Measurements from ENCODE around the gene PINK1. TPM values are rescaled to one million over a fixed set of nuclear protein-coding genes. Genes with fewer than 3 reads are reported as not detected.
"Not testable (repeated sequence)": the region's sequence is repeated elsewhere in the genome, so short reads cannot be mapped to it uniquely, and the experiment has no call there.

The PINK1 gene
- total RNA-seq, 1 donor from 2014 or later: 57.2 TPM

DNA sequence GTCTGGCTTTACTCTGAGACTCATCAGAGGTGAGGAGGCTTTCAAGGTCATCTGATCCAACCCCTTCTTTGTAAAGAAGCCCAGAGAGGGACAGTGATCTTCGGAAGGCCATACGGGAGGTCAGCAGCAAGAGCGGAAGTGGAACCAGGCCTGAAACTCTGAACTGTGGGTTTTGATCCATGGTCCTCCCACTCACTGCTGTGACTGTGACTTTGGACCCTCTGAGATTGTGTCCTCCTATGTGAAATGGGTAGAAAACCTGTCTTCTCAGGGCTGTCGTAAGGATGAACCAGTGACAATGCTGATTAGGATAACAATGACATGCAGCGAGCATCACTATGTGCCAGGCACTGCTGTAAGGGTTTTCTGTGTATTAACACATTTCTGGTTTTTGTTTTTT lies 37.7 kb downstream of the PINK1 start:
- intact Hi-C loops (cut with DNase I): no loop called here
- DNase-seq: no peak
- TF ChIP-seq, protein P1, sequence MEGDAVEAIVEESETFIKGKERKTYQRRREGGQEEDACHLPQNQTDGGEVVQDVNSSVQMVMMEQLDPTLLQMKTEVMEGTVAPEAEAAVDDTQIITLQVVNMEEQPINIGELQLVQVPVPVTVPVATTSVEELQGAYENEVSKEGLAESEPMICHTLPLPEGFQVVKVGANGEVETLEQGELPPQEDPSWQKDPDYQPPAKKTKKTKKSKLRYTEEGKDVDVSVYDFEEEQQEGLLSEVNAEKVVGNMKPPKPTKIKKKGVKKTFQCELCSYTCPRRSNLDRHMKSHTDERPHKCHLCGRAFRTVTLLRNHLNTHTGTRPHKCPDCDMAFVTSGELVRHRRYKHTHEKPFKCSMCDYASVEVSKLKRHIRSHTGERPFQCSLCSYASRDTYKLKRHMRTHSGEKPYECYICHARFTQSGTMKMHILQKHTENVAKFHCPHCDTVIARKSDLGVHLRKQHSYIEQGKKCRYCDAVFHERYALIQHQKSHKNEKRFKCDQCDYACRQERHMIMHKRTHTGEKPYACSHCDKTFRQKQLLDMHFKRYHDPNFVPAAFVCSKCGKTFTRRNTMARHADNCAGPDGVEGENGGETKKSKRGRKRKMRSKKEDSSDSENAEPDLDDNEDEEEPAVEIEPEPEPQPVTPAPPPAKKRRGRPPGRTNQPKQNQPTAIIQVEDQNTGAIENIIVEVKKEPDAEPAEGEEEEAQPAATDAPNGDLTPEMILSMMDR (IDR thresholded peaks at IDR 0.05): no peak
- Histone ChIP-seq H3K36me3 (no peaks in the 10 kb centered on the region), H3K4me3 (no peak overlapping the region), H3K4me1 (no peaks in the 10 kb centered on the region), H3K9me3 (no peaks in the 10 kb centered on the region), H3K27me3 (ENCODE audit: low read depth) (no peaks in the 10 kb centered on the region), H3K27ac (no peak overlapping the region)
- ATAC-seq: no peak

- no peaks in the 10 kb centered on the region for H3K27me3 ChIP-seq (ENCODE audit: low read depth)
- H3K4me3 ChIP-seq: no peak overlapping the region
- DNase-seq (no peak), ATAC-seq (no peak)
- H3K27ac ChIP-seq: no peak overlapping the region
- no peaks in the 10 kb centered on the region for H3K4me1 ChIP-seq
- H3K9me3 ChIP-seq: no peaks in the 10 kb centered on the region
- TF ChIP-seq, protein P1 (IDR thresholded peaks at IDR 0.05): no peak
- H3K36me3 ChIP-seq: no peaks in the 10 kb centered on the region
- intact Hi-C loops (cut with DNase I): no loop called here
These were observed 39.0 kb downstream of the PINK1 start for GRCh38 chr1:20672265-20672632.

GRCh38 chr1:20673626-20674025 lies 40.4 kb downstream of the PINK1 start:
- intact Hi-C loops (cut with DNase I); DNase-seq; H3K4me3 ChIP-seq; ATAC-seq; H3K9me3 ChIP-seq; H3K27ac ChIP-seq; H3K4me1 ChIP-seq; H3K27me3 ChIP-seq (ENCODE audit: low read depth); H3K36me3 ChIP-seq: not testable (repeated sequence)

- intact Hi-C loops (cut with DNase I): no loop called here
- Histone ChIP-seq H3K4me3 (no peak overlapping the region), H3K27ac (no peak overlapping the region), H3K27me3 (ENCODE audit: low read depth) (no peaks in the 10 kb centered on the region), H3K36me3 (no peaks in the 10 kb centered on the region), H3K9me3 (no peaks in the 10 kb centered on the region), H3K4me1 (no peaks in the 10 kb centered on the region)
- DNase-seq (no peak), ATAC-seq (no peak)
- TF ChIP-seq, protein P1 (IDR thresholded peaks at IDR 0.05): no peak
These were observed 45.3 kb downstream of the PINK1 start for GRCh38 chr1:20678599-20678998.

- no peak overlapping the region for H3K4me3 ChIP-seq
- no peaks in the 10 kb centered on the region for H3K27me3 ChIP-seq (ENCODE audit: low read depth)
- H3K36me3 ChIP-seq: no peaks in the 10 kb centered on the region
- ATAC-seq: no peak
- H3K9me3 ChIP-seq: no peaks in the 10 kb centered on the region
- peaks cover under 1% of the 10 kb centered on the region for H3K4me1 ChIP-seq
- no peak for DNase-seq
- intact Hi-C loops (cut with DNase I): no loop called here
- TF ChIP-seq, protein P1 (IDR thresholded peaks at IDR 0.05): no peak
- H3K27ac ChIP-seq: no peak overlapping the region
These were observed 47.0 kb downstream of the PINK1 start for GRCh38 chr1:20680269-20680668.

- Histone ChIP-seq H3K27me3 (ENCODE audit: low read depth) (no peaks in the 10 kb centered on the region), H3K27ac (no peak overlapping the region), H3K36me3 (no peaks in the 10 kb centered on the region), H3K4me3 (no peak overlapping the region), H3K4me1 (peaks cover 7% of the 10 kb centered on the region), H3K9me3 (no peaks in the 10 kb centered on the region)
- ATAC-seq: no peak
- intact Hi-C loops (cut with DNase I): no loop called here
- no peak for DNase-seq
- TF ChIP-seq, protein P1 (IDR thresholded peaks at IDR 0.05): no peak
These were observed 48.7 kb downstream of the PINK1 start for GRCh38 chr1:20681999-20682398.
